PC-9 (cell line): ENCODE results near the gene ATOX1. TPM values are rescaled to one million over a fixed set of nuclear protein-coding genes. Genes with fewer than 3 reads are reported as not detected.

Source experiments
- BruUV-seq: library from RNA; stranded (reverse); fragments of 400-500 nt; replicated peaks from 2 replicates; lab custom pipeline; 2021; lab: Mats Ljungman, UMichigan
- CTCF ChIA-PET: fragments of 300-600 bp; sonication (Branson Sonifier 250); formaldehyde crosslinking; loops from one replicate; lab custom pipeline; 2022; ENCODE audit warnings: antibody characterized with exemption; lab: Charles Lee
- POLR2A ChIA-PET: fragments of 300-600 bp; sonication (Branson Sonifier 250); formaldehyde crosslinking; loops from one replicate; lab custom pipeline; 2022; ENCODE audit warnings: antibody characterized with exemption; ENCODE audit not compliant: unreplicated experiment; lab: Charles Lee
- DNase-seq, 2 experiments: peaks; one replicate each; pipeline versions ENCODE4 v3.0.0 to v3.0.0-alpha.2; 2015 to 2022; ENCODE audit warnings: mixed read lengths in 1 of 2
- H2AFZ ChIP-seq: fragments of 200-600 bp; sonication (generic); 2 replicates; pipeline ENCODE4 v1.8.1; 2017; ENCODE audit warnings: antibody characterized with exemption
- H3F3A ChIP-seq: fragments of 200-600 bp; sonication (generic); 2 replicates; pipeline ENCODE4 v1.8.1; 2017; ENCODE audit warnings: antibody characterized with exemption, mild to moderate bottlenecking, low read depth; ENCODE audit not compliant: insufficient read depth
- H3K27ac ChIP-seq: fragments of 200-600 bp; sonication (generic); 2 replicates; pipeline ENCODE4 v1.6.1; 2016; ENCODE audit warnings: mixed run types
- H3K27me3 ChIP-seq: fragments of 200-600 bp; sonication (generic); 2 replicates; pipeline ENCODE4 v1.6.1; 2016; ENCODE audit warnings: low read depth, mixed run types; ENCODE audit not compliant: insufficient read depth
- H3K36me3 ChIP-seq: fragments of 200-600 bp; sonication (generic); 2 replicates; pipeline ENCODE4 v1.6.1; 2016; ENCODE audit warnings: low read depth, mixed run types
- H3K4me1 ChIP-seq: fragments of 200-600 bp; sonication (generic); replicated peaks from 2 replicates; pipeline ENCODE4 v1.6.1; 2016; ENCODE audit warnings: mixed run types; ENCODE audit not compliant: insufficient read depth
- H3K4me2 ChIP-seq: fragments of 200-600 bp; sonication (generic); 2 replicates; pipeline ENCODE4 v1.6.1; 2017; ENCODE audit warnings: mixed run types
- H3K4me3 ChIP-seq: fragments of 200-600 bp; sonication (generic); 2 replicates; pipeline ENCODE4 v1.6.1; 2016; ENCODE audit warnings: mixed run types
- H3K79me2 ChIP-seq: fragments of 200-600 bp; sonication (generic); 2 replicates; pipeline ENCODE4 v1.6.1; 2017; ENCODE audit warnings: low read depth, mixed run types
- H3K9me2 ChIP-seq: fragments of 200-600 bp; sonication (generic); 2 replicates; pipeline ENCODE4 v1.8.1; 2017; ENCODE audit warnings: mild to moderate bottlenecking; ENCODE audit not compliant: insufficient read depth
- H3K9me3 ChIP-seq: fragments of 200-600 bp; sonication (generic); 2 replicates; pipeline ENCODE4 v1.8.1; 2016; ENCODE audit warnings: low read depth; ENCODE audit not compliant: insufficient read depth
- H4K20me1 ChIP-seq: fragments of 200-600 bp; sonication (generic); 2 replicates; pipeline ENCODE4 v1.8.1; 2017; ENCODE audit not compliant: insufficient read depth
- CTCF ChIP-seq: fragments of 200-600 bp; sonication (generic); conservative IDR thresholded peaks from 2 replicates; pipeline ENCODE4 v1.6.1; 2017; ENCODE audit warnings: mixed run types, antibody characterized with exemption, mild to moderate bottlenecking, moderate library complexity
- EZH2 ChIP-seq: fragments of 200-600 bp; sonication (generic); IDR thresholded peaks from 2 replicates; pipeline ENCODE4 v1.8.0; 2017; ENCODE audit warnings: antibody characterized with exemption, low read depth
- intact Hi-C: fragments of 100-400 bp; cut with micrococcal nuclease; formaldehyde crosslinking; loops from one replicate; pipeline ENCODE4 v1.10.0; 2022; ENCODE audit not compliant: unreplicated experiment
- total RNA-seq: library from RNA; stranded (reverse); gene quantifications from 2 replicates; pipeline ENCODE4 v1.2.3, GENCODE V29; 2021

ATOX1 gene
- total RNA-seq, 1 experiment from 2014 or later, result 201 TPM

DNA sequence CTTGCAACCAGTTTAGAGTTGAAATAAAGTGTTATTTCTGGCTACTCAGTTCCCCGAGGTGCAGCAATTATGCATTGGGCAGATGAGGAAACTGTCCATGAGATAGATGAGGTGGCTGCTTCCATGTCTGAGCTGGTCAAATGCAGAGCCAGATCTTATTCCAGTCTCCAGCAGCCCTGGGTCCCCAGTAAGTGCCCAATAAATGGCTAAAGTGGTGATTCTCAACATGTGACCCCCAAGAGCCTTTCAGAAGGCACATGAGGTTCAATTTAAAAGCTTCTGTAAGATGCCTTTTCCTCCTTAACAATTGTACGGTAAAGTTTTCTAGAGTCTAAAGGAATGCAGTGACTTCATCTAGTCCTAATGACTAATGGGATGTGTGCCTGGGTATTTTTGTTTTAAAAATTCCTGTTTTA lies 17.5 kb downstream of the ATOX1 start:
- Histone ChIP-seq H3K4me1 (peaks cover 37% of the 10 kb centered on the region), H3K79me2 (no peaks in the 10 kb centered on the region), H3K9me3 (no peaks in the 10 kb centered on the region), H3K4me3 (no peak overlapping the region), H3F3A (peaks cover 42% of the 10 kb centered on the region), H2AFZ (no peak overlapping the region), H4K20me1 (no peaks in the 10 kb centered on the region), H3K9me2 (no peaks in the 10 kb centered on the region), H3K27me3 (no peaks in the 10 kb centered on the region), H3K27ac (peak overlapping the region; percentile 69), H3K36me3 (peaks cover 23% of the 10 kb centered on the region; the same call in 1 of the 2 replicates), H3K4me2 (no peak overlapping the region)
- BruUV-seq, result no TSS peak
- CTCF ChIA-PET, result interaction anchor here (0.5 to 2.7 kb wide), 6 partner anchors 30 to 294 kb away, joined by 3 to 23 read pairs (median 4); partner anchors contain the start of genes SLC36A1 and SPARC
- POLR2A ChIA-PET, result no interaction called here
- TF ChIP-seq EZH2, result no peak
- TF ChIP-seq CTCF, result peak; percentile 56; the same call in 1 of the 2 replicates
- DNase-seq, result no peak
- intact Hi-C loops, result loop anchor here (1.0 to 10.0 kb wide), 4 partner anchors 30 to 716 kb away; partner anchors contain the start of genes G3BP1 and GPX3

GRCh38 chr5:151740336-151740942 lies 18.0 kb downstream of the ATOX1 start:
- Histone ChIP-seq H3K4me3 (no peak overlapping the region), H3K9me3 (no peaks in the 10 kb centered on the region), H3K36me3 (peaks cover 23% of the 10 kb centered on the region; the same call in 1 of the 2 replicates), H3K4me1 (peaks cover 32% of the 10 kb centered on the region), H3K79me2 (no peaks in the 10 kb centered on the region), H3K4me2 (no peak overlapping the region), H4K20me1 (no peaks in the 10 kb centered on the region), H3K9me2 (no peaks in the 10 kb centered on the region), H3K27ac (no peak overlapping the region), H3F3A (peaks cover 36% of the 10 kb centered on the region), H2AFZ (no peak overlapping the region), H3K27me3 (no peaks in the 10 kb centered on the region)
- intact Hi-C loops, result loop anchor here (1.0 to 10.0 kb wide), 3 partner anchors 81 to 716 kb away; partner anchors contain the start of gene GPX3
- no TSS peak for BruUV-seq
- ChIA-PET CTCF (interaction anchor here (0.5 to 2.7 kb wide), 6 partner anchors 31 to 237 kb away, joined by 3 to 23 read pairs (median 4); no protein-coding TSS in a partner anchor), POLR2A (no interaction called here)
- peak; percentile 46 to 49 for DNase-seq
- TF ChIP-seq CTCF (peak; percentile 92), EZH2 (no peak)

DNA sequence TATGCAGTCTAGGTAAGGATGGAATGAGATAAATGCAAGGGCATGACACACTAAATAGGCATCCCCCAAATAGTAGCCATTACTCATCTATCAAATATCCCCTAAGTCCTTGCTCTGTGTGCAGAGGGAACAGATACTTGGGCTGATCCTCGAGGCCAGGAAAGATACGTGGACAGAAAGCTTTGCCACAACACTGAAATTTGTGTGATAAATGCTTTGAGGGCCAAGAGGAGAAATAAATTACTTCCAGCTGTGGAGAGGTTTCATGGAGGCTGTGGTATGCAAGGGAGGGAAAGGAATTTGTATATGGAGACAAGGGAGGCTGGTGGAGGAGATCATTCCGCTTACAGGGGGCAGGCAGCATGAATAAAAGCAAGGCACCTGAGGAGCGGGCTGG lies 18.5 kb downstream of the ATOX1 start:
- no peaks in the 10 kb centered on the region for H3K79me2 ChIP-seq
- no peak for DNase-seq
- H3F3A ChIP-seq, result peaks cover 34% of the 10 kb centered on the region
- ChIA-PET POLR2A (interaction anchor here (0.5 kb wide), 1 partner anchor 1054 kb away, joined by 7 read pairs; no protein-coding TSS in a partner anchor), CTCF (interaction anchor here (0.6 to 2.7 kb wide), 5 partner anchors 31 to 820 kb away, joined by 3 to 23 read pairs (median 8); no protein-coding TSS in a partner anchor)
- no peak overlapping the region for H2AFZ ChIP-seq
- intact Hi-C loops, result loop anchor here (1.0 to 10.0 kb wide), 3 partner anchors 81 to 715 kb away; partner anchors contain the start of gene GPX3
- no peaks in the 10 kb centered on the region for H3K27me3 ChIP-seq
- no peaks in the 10 kb centered on the region for H3K9me2 ChIP-seq
- no TSS peak for BruUV-seq
- no peak overlapping the region for H3K27ac ChIP-seq
- TF ChIP-seq EZH2 (no peak), CTCF (no peak)
- H3K36me3 ChIP-seq, result peaks cover 23% of the 10 kb centered on the region; the same call in 1 of the 2 replicates
- H3K4me3 ChIP-seq, result no peak overlapping the region
- H4K20me1 ChIP-seq, result no peaks in the 10 kb centered on the region
- peaks cover 29% of the 10 kb centered on the region for H3K4me1 ChIP-seq
- H3K4me2 ChIP-seq, result no peak overlapping the region
- H3K9me3 ChIP-seq, result no peaks in the 10 kb centered on the region
